Smooth muscle cell (in vitro differentiated cells): Measurements from ENCODE around the gene PPP1R1B. TPM values are rescaled to one million over a fixed set of nuclear protein-coding genes. Genes with fewer than 3 reads are reported as not detected.

Experiments used
- DNase-seq: peaks from one replicate; lab custom pipeline; 2025; ENCODE audit not compliant: unreplicated experiment; lab: John Stamatoyannopoulos, UW
- H2AFZ ChIP-seq: fragments of 200-600 bp; sonication (generic); 2 replicates; pipeline ENCODE4 v1.6.0; 2016; ENCODE audit warnings: antibody characterized with exemption, low read depth, mild to moderate bottlenecking
- H3F3A ChIP-seq: fragments of 200-600 bp; sonication (generic); 2 replicates; pipeline ENCODE4 v1.6.0; 2017; ENCODE audit warnings: antibody characterized with exemption, low read depth
- H3K27ac ChIP-seq: fragments of 200-600 bp; sonication (generic); 2 replicates; pipeline ENCODE4 v1.5.1; 2016; ENCODE audit warnings: low read depth, mild to moderate bottlenecking
- H3K27me3 ChIP-seq: fragments of 200-600 bp; sonication (generic); 2 replicates; pipeline ENCODE4 v1.6.1; 2016; ENCODE audit warnings: low read depth, mild to moderate bottlenecking
- H3K36me3 ChIP-seq: fragments of 200-600 bp; sonication (generic); 2 replicates; pipeline ENCODE4 v1.5.1; 2016; ENCODE audit warnings: low read depth
- H3K4me1 ChIP-seq: fragments of 200-600 bp; sonication (generic); 2 replicates; pipeline ENCODE4 v1.5.1; 2016; ENCODE audit warnings: low read depth
- H3K4me2 ChIP-seq: fragments of 200-600 bp; sonication (generic); 2 replicates; pipeline ENCODE4 v1.6.0; 2016; ENCODE audit warnings: mild to moderate bottlenecking
- H3K4me3 ChIP-seq: fragments of 200-600 bp; sonication (generic); 2 replicates; pipeline ENCODE4 v1.5.1; 2016; ENCODE audit warnings: mild to moderate bottlenecking
- H3K79me2 ChIP-seq: fragments of 200-600 bp; sonication (generic); 2 replicates; pipeline ENCODE4 v1.6.0; 2016; ENCODE audit warnings: low read depth, mild to moderate bottlenecking
- H3K9ac ChIP-seq: fragments of 200-600 bp; sonication (generic); 2 replicates; pipeline ENCODE4 v1.6.0; 2016; ENCODE audit warnings: low read depth
- H3K9me3 ChIP-seq: fragments of 200-600 bp; sonication (generic); replicated peaks from 2 replicates; pipeline ENCODE4 v1.5.1; 2016; ENCODE audit warnings: low read depth
- H4K20me1 ChIP-seq: fragments of 200-600 bp; sonication (generic); 2 replicates; pipeline ENCODE4 v1.6.0; 2016; ENCODE audit warnings: low read depth
- WGBS: methylation state at CpG from one replicate; pipeline ENCODE4 v1.1.7; 2016; ENCODE audit warnings: low lambda C conversion rate; 5-methylcytosine and 5-hydroxymethylcytosine counted together
- polyA plus RNA-seq: library from polyadenylated mRNA; unstranded; fragments of >200 nt; fragmentation: Nextera tagmentation; extraction: Ambion mirVana; gene quantifications from 2 replicates; pipeline ENCODE4 v1.2.1, GENCODE V29; 2016
- total RNA-seq: library from RNA; depleted of rRNA; stranded (reverse); fragments of >200 nt; gene quantifications from 2 replicates; pipeline ENCODE4 v1.2.3, GENCODE V29; 2014
- TF ChIP-seq, protein P1 (sequence below): fragments of 200-600 bp; sonication (generic); IDR thresholded peaks from 2 replicates; pipeline ENCODE4 v1.5.1; 2017; ENCODE audit warnings: borderline replicate concordance, mild to moderate bottlenecking, antibody characterized with exemption; ENCODE audit not compliant: insufficient read depth, poor library complexity, severe bottlenecking

Gene PPP1R1B
- total and polyA plus RNA-seq, 2 experiments from 2014 or later = not detected

DNA sequence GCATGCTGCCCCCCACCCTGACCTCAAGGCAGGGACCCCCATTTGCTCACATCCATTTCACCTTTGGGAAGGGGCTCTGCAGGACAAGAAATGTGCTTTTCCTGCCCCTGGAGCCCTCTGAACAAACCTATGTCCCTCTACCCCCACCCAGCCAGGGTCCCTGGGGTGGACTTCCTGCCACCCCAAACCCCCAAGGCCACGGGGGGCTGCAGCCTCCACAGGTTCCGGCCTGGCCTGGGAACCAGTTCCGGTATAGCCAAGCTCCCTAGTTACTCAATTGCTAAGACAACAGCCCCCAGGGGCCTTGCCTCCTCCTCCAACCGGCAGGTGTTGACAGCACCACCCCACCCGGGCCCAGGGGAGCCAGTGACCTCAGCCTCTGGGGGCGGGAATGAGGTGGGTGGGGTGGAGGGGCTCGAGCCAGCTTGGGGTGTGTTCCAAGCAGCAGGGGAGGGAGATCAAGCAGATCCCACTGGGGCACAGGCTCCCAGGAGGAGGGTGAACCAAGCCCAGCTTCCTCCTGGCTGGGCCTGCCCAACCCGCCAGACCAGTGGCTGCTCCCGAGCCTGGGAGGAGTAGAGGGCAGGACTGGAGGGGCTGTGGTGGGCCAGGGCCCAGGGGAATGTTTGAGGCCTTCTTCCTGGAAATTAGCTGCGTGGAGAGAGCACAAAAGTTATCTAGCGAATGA lies 48.1 kb downstream of the PPP1R1B start:
- H3F3A ChIP-seq = no peaks in the 10 kb centered on the region
- H2AFZ ChIP-seq = no peak overlapping the region

DNA sequence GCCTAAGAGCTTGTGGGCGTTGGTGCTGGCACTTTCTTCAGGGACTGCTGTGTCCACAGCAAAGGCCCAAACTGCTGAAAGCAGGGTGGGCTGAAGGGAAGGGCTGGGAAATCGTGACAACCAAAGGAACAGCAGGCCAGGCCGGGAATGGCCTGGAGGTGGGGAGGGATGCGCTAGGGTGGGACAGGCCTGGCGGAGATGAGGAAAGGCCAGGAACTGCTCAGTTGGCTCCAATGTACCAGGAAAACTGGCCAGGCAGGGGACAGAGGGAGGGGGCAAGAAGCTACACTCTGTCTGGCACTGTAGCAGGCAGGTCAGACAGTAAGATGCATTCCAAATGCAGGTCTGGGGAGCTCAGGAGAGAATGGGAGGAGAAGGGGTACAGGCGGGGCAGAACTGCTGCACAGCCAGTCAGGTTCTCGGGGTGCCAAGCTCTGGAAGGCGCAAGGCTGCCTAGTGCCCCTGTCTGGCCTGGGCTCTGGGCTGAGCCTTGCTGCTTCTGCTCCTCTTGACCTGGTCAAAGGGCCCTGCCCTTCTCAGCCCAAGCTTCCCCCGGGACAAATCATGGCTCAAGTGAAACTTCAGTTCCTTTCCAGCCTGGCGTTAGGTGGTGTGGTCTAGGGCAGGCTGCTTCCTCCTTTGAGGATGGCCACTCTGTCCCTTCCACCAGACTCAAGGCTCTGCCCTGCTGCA lies 48.8 kb downstream of the PPP1R1B start:
- Histone ChIP-seq H4K20me1 (no peaks in the 10 kb centered on the region), H3K9ac (no peak overlapping the region), H3K4me3 (no peak overlapping the region), H3K9me3 (no peaks in the 10 kb centered on the region), H3K27me3 (peaks cover 10% of the 10 kb centered on the region), H3K4me1 (no peaks in the 10 kb centered on the region), H3K36me3 (no peaks in the 10 kb centered on the region), H3K4me2 (no peak overlapping the region), H3K79me2 (no peaks in the 10 kb centered on the region), H2AFZ (no peak overlapping the region), H3F3A (no peaks in the 10 kb centered on the region), H3K27ac (no peak overlapping the region)
- TF ChIP-seq, protein P1, sequence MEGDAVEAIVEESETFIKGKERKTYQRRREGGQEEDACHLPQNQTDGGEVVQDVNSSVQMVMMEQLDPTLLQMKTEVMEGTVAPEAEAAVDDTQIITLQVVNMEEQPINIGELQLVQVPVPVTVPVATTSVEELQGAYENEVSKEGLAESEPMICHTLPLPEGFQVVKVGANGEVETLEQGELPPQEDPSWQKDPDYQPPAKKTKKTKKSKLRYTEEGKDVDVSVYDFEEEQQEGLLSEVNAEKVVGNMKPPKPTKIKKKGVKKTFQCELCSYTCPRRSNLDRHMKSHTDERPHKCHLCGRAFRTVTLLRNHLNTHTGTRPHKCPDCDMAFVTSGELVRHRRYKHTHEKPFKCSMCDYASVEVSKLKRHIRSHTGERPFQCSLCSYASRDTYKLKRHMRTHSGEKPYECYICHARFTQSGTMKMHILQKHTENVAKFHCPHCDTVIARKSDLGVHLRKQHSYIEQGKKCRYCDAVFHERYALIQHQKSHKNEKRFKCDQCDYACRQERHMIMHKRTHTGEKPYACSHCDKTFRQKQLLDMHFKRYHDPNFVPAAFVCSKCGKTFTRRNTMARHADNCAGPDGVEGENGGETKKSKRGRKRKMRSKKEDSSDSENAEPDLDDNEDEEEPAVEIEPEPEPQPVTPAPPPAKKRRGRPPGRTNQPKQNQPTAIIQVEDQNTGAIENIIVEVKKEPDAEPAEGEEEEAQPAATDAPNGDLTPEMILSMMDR = no peak
- DNase-seq = no peak
- 81% methylated on average over 9 of the region's 10 CpGs for WGBS

More for the DNA sequence above, 48.1 kb downstream of the PPP1R1B start:
- Histone ChIP-seq H3K27ac (no peak overlapping the region), H4K20me1 (no peaks in the 10 kb centered on the region), H3K36me3 (no peaks in the 10 kb centered on the region), H3K9me3 (no peaks in the 10 kb centered on the region), H3K4me2 (no peak overlapping the region), H3K9ac (no peak overlapping the region), H3K79me2 (no peaks in the 10 kb centered on the region), H3K27me3 (peaks cover 17% of the 10 kb centered on the region), H3K4me1 (no peaks in the 10 kb centered on the region), H3K4me3 (no peak overlapping the region)
- WGBS = 41% methylated on average over 11 of the region's 11 CpGs
- TF ChIP-seq, protein P1 = no peak
- no peak for DNase-seq

DNA sequence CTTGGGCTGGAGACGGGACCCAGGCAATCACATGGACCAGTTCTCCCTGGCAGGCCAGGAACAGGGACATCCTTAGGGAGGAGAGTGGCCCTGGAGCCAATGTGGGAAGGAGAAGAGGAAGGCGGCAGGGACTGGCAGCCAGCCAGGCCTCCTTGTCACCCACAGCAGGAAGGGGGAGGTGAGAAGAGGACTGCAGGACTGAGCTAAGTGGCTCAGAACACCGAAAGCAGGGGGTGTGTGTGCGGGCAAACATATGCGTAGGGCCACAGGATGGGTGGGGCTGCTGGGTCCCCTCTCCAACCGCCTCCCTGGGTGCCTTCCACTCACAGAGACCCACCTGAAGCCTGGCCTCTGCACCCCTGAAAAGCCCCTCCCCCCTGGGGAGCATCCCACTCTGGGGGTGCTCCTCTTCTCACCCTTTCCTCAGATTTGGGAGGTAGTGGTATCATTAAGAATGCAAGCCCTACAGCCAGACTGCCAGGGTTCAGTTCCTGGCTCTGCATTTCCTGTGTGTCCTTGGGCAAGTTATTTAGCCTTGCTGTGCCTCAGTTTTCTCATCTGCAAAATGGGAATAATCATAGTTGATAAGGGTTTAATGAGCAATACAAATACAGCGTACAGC lies 49.6 kb downstream of the PPP1R1B start:
- Histone ChIP-seq H3F3A (no peaks in the 10 kb centered on the region), H3K4me1 (no peaks in the 10 kb centered on the region), H4K20me1 (no peaks in the 10 kb centered on the region), H3K27ac (no peak overlapping the region), H2AFZ (no peak overlapping the region), H3K79me2 (no peaks in the 10 kb centered on the region), H3K27me3 (peaks cover 4% of the 10 kb centered on the region), H3K4me2 (no peak overlapping the region), H3K36me3 (no peaks in the 10 kb centered on the region), H3K4me3 (no peak overlapping the region), H3K9me3 (no peaks in the 10 kb centered on the region), H3K9ac (no peak overlapping the region)
- no peak for DNase-seq
- 76% methylated on average over 7 of the region's 7 CpGs for WGBS
- TF ChIP-seq, protein P1 = no peak
